ENCODE results near the gene ATP10A.

DNA sequence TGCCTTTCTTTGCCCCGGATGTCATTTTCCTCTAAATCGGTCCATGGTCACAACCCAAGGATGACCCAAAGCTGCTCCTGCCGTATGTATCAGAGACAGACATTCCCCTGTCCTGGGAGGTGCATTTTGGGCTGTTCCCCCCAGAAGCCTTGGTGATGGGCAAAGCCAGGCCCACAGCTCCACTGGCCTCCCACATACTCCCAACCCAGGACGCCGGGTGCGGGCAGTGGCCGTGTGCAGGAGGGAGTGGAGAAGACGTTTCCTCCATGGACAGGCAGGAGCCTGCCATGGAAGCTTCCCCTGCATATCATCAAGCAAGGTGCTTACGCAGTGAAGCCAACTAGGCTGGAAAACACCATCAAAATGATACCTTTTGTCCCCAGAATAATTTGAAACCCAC lies 175.0 kb downstream of the ATP10A start:
- no peak for TF ChIP-seq ZNF347 (CRISPR knock-in tag; IDR thresholded peaks at IDR 0.05; ENCODE audit: low read depth)
- TF ChIP-seq, protein P1, sequence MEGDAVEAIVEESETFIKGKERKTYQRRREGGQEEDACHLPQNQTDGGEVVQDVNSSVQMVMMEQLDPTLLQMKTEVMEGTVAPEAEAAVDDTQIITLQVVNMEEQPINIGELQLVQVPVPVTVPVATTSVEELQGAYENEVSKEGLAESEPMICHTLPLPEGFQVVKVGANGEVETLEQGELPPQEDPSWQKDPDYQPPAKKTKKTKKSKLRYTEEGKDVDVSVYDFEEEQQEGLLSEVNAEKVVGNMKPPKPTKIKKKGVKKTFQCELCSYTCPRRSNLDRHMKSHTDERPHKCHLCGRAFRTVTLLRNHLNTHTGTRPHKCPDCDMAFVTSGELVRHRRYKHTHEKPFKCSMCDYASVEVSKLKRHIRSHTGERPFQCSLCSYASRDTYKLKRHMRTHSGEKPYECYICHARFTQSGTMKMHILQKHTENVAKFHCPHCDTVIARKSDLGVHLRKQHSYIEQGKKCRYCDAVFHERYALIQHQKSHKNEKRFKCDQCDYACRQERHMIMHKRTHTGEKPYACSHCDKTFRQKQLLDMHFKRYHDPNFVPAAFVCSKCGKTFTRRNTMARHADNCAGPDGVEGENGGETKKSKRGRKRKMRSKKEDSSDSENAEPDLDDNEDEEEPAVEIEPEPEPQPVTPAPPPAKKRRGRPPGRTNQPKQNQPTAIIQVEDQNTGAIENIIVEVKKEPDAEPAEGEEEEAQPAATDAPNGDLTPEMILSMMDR (IDR thresholded peaks at IDR 0.05 in 2 of 3, conservative IDR thresholded peaks at IDR 0.05 in 1 of 3; ENCODE audit: insufficient read depth in 2 of 3, low read depth in 1 of 3, low read length in 3 of 3) = no peak
- TF ChIP-seq RAD21 (CRISPR knock-in tag; conservative IDR thresholded peaks at IDR 0.05 in 1 of 2, IDR thresholded peaks at IDR 0.05 in 1 of 2) = no peak
- TF ChIP-seq JUNB (CRISPR knock-in tag; conservative IDR thresholded peaks at IDR 0.05) = no peak
- no peak for TF ChIP-seq BHLHE40 (IDR thresholded peaks at IDR 0.05; ENCODE audit: low read length)
- TF ChIP-seq TAF1 (IDR thresholded peaks at IDR 0.05; ENCODE audit: control insufficient read depth, extremely low read depth, insufficient read depth, low read length, severe bottlenecking) = no peak
- no peak for TF ChIP-seq POLR2A (conservative IDR thresholded peaks at IDR 0.05)
